Prostate gland (tissue), 2 donors: Measurements from ENCODE around the gene ANKRD66.

Experiments
- POLR2A ChIP-seq: fragments of 450-650 bp; IDR thresholded peaks from one replicate; pipeline ENCODE4 v1.6.1; 2016; ENCODE audit warnings: antibody characterized with exemption, mild to moderate bottlenecking
- POLR2AphosphoS5 ChIP-seq: sonication (generic); formaldehyde crosslinking; IDR thresholded peaks from one replicate; pipeline ENCODE4 v1.6.1; 2017; ENCODE audit warnings: antibody characterized with exemption
- TF ChIP-seq, protein P1 (sequence below), 4 experiments: fragments of 200-600 bp in 2 of 4; fragments of 450-650 bp in 2 of 4; sonication (generic) in 2 of 4; IDR thresholded peaks; 1 replicate in 3 of 4; 2 replicates in 1 of 4; pipeline ENCODE4 v1.5.1; 2016 to 2019; ENCODE audit warnings: antibody characterized with exemption in 4 of 4, mild to moderate bottlenecking in 2 of 4, moderate library complexity in 2 of 4

DNA sequence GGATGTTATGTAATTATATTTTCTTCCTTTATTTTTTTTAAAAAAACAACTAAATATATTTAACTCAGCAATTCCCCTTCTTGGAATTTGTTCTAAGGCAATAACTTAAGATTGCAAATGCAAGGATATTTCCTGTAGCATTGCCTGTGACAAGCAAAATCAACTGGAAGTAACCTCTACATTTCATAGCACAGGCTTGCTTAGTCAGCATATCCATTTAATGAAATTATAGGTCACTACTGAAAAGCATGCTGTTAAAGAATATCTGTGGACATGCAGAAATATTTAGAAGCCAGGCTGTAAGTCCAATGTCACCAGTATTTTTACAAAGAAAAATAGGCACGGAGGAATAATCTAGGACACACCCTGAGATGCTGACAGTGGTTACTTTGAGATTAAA is 37.8 kb downstream of the ANKRD66 start:
- TF ChIP-seq, protein P1, sequence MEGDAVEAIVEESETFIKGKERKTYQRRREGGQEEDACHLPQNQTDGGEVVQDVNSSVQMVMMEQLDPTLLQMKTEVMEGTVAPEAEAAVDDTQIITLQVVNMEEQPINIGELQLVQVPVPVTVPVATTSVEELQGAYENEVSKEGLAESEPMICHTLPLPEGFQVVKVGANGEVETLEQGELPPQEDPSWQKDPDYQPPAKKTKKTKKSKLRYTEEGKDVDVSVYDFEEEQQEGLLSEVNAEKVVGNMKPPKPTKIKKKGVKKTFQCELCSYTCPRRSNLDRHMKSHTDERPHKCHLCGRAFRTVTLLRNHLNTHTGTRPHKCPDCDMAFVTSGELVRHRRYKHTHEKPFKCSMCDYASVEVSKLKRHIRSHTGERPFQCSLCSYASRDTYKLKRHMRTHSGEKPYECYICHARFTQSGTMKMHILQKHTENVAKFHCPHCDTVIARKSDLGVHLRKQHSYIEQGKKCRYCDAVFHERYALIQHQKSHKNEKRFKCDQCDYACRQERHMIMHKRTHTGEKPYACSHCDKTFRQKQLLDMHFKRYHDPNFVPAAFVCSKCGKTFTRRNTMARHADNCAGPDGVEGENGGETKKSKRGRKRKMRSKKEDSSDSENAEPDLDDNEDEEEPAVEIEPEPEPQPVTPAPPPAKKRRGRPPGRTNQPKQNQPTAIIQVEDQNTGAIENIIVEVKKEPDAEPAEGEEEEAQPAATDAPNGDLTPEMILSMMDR (IDR thresholded peaks at IDR 0.05), result no peak
- TF ChIP-seq POLR2A, result no peak
- TF ChIP-seq POLR2AphosphoS5, result no peak
